HG03442 (cell line): ENCODE measurements around the gene FALEC.
"Not testable (repeated sequence)": the region's sequence is repeated elsewhere in the genome, so short reads cannot be mapped to it uniquely, and the experiment has no call there.

Experiments
- ATAC-seq: cut with Tn5 transposase; IDR thresholded peaks from one replicate; pipeline ENCODE4 v1.9.1; 2021; ENCODE audit warnings: mild to moderate bottlenecking, moderate library complexity; ENCODE audit not compliant: unreplicated experiment

Gene FALEC

DNA sequence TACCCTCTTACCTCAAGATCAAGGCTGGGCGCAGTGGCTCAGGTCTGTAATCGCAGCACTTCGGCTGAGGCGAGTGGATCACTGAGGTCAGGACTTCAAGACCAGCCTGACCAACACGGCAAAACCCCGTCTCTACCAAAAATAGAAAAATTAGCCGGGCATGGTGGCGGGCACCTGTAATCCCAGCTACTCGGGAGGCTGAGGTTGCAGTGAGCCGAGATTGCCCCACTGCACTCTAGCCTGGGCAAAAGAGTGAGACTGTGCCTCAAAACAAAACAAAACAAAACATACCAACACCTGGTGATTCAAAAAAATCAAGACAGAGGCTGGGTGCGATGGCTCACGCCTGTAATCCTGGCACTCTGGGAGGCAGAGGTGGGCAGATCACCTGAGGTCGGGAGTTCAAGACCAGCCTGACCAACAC is 58.1 kb downstream of the FALEC start:
- ATAC-seq = not testable (repeated sequence)

DNA sequence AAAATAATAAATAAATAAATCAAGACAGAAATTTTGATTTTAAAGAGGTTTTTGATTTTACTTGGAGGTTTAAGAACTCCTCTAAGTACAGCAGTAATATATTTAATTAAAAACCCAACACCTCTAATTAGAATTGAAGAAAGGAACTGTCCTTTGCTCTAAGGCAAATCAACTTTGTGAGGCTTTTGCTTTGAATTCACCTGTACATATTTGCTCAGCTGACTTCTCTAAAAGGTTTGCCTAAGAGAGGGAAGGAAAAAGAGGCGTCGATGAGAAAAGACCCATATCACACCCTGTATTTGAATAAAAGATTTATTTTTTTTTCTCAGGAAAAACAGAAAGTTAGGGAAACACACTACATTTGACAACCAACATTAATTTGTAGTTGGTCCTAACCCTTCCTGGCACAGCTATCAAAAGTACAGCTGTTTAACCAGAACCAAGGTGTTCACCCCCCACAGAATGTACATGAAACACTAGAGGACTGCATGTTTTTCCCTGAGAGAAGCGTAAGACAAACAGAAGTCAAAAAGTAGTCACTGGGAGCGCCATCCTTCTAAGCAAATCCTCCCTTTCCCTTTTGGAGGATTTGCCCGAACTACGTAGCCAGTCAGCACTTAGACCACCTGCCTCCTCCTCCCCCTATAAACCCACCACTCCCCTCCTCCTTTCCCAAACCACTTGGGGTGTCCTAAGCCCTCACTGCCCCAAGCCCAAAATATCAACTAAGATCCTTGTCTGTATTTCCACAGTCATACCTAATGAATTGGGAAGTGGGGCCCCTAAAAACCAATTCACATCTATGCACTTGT is 58.9 kb downstream of the FALEC start:
- no peak for ATAC-seq

DNA sequence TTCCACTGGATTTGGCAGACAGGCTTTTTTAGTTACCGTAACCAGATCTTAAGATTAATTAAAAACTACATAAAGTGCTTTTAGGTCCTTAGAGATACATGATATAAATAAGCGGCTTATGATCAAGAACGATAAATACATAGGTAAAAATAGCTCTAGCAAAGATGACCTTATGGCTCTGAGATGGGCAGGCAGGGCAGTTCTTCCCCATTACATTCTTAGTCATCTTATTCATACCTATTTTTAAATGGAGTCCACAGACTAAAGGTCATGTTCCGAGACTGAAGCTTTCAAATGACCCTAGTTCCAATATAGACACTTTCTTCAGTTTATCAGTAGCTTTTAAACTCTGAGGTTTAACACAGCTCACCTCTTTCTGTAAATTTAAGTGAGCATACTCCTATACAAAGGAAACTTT is 59.5 kb downstream of the FALEC start:
- no peak for ATAC-seq

DNA sequence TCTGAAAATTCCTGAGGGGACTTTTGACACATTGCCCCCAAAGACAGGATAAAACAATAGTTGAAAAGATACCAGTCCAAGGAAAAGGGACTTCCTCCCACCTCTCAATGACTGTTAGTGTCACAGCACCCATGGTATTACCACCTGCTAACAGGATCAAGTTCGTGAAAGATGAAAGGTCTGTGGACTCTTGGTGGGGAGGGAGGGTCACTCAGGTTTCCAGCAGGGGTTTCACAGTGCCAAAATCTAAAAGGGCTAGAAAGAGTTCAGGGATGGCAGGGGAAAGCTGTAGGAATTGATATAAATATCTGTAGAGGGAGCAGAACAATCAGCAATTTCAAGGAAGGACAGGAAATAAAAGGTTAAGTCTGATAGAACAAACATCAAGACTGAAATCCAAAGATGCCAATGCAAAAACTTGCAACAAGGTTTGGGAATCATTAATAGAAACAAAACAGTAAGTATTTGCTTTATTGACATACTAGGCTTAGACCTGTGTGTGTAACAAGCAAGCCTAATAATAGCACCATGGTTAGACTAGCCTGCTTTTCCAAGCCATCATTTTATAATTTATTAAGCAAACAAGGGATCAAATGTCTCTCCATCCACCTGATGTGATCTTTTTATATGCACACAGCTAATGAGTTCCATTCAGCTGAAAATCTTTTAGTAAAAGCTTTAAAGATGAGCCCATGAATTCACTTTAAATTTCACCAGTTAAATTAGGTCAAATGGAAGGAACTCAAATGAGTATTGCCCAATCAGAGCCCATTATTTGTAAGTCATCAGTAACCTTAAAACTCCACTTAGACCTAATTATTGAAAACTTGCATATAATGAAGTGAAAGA is 60.2 kb downstream of the FALEC start:
- no peak for ATAC-seq

DNA sequence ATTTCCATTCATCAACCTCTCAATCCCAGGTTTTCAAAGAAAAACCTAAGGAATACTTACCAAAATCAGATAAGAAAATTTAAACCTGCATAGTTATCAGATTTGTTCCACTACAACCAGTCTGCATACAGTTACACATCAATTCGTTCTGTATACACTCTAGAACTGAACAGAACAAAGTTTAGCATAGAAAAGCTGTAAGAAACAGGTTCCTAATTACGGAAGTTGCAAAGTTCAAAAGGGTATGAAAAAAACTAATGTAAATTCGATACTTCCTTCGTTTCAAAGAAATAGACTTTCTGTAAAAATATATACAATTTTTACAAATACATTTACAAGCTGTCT is 60.8 kb downstream of the FALEC start:
- ATAC-seq = no peak

DNA sequence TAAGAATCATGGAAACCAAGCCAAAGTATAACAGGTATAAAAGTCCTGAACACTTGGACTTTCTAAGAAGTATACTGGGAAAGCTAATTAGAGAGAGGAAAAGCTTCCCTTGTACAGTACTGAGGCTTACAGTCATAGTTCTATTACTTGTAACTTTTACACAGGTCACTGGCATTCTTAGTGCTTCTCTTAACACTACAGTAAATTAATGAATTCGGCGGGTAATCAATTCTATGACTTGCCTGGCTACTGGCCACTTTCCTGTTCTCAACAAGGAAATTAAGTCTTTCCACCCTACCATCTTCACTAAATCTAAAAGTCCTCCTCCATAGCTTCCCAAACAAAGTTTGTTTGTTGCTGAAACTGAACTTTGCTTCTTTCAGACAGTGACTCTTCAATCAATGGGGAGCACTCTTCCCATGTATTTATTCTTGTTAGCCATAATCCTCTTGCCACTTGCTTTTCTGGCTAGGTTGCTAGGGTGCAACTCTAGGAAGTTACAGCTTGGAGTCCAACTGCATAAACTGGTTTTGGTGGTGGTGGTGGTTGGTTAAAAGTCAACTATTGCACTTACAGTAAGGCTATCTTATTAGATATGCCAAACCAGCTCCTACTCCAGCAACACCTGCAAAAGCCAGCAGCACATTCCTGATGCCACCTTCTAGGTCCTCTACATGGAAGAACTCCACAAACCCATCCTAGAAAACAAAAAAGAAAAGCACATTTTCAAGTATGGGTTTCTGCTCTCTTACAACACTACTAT is 61.4 kb downstream of the FALEC start:
- ATAC-seq = no peak

DNA sequence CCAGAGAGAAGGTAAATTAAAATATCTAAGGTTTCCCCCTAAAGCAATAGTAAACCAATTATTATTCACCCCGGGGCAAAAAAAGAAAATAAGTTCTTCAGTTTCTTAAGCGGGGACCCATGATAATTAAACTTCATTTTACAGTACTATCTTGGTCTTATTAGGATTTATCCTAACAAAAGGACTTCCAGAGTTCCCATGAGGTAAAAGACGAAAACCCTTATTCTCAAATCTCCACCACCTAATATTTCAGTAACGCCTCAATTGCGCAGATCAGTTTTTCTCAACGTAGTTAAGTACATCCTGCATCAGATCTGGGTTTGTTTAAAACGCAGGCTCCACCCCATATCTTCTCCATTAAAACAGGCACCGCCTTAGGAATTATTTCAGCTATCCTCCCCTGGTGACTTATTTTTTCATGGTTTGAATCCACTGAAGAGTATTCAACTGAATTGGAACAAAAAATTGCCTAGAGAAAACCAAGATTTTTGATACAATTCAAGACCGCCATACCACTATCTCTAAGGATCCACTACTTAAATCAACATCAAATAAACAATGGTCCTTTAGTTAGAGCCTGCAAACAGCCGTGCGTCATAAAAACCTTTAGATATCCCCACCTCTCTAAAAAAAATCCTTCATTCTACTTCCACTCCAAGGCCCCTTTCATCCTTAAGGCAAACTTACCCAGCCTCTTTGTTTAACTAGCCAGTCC is 62.2 kb downstream of the FALEC start:
- no peak for ATAC-seq

DNA sequence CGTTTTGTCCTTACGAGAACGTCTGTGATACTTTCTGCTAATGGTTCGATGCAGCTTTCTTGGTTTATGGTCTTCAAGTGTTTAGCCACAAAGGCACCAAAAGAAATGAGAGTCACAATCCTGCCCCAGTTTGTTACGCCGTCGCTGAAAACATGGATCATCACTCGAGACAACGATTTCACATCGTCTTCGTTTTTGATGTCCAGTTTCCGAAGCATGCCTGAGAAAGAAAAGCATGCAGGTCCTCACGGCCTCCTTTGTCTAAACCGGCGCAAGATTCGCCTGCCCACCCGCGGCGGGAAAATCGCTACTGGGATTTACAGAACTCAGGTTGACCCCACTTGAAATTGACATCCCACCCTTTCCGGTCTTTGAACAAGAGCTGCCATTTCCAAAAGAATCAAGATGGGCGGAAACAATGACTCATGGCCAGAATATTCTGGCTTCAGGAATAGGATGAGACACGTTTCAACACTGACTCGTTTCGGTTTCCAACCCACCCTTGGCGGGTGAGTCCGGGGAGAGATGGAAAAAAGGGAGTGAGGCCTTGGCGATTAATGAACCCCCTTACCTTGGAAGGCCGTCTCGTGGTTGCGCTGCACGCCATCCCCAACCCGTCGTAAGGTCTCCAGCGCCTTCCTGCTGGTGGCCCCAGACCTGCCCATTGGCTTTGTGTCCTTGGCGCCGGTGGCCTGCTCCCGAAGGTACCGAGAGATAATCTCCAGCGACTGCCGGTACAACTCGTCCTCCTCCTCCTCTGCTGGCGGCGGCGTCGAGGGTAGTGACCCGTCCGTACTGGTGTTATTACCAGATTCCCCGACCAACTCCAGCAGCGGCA is 62.9 kb downstream of the FALEC start:
- no peak for ATAC-seq

DNA sequence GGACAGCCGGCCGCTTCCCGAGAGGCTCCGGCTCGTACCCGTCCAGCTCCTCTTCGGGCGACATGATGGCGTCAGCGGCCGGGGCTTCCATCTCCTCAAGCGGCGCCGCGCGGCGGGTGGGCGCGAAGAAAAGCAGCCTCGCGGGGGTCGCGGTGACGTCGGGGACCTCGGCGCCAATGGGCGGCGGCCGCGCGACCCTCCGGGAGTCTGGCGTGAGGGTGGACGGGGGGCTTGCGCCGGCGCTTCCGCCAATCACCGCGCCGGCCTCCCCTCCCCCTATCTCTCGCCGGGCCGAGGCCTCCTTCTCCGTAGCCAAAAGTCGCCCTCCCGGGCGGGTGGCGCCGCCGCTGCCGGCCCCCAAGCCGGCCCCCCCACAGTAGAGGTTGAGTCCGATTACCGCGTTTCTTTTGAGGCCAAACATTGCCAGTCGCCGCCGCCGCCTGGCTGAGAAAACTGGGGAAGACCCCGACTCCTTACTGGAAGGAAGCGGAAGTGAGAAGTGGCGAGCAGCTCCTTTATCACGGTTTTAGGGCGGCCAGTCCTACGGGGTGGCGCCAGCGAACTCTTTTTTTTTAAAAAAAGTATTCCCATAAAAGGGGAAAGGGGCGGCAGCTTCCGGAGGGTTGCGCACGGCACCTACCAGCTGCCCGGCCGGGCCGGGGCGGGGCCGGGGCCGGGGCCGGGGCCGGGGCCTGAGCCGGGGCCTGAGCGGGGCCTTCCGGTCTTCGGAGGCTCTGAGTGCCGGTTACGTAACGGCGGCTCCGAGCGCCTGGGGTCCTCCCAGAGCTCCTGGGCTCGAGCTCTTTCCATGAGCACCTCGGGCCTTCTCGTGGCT is 63.8 kb downstream of the FALEC start, which contains the start of gene MCL1:
Gene MCL1, minus strand, starts transcription at position 501 of the 835 bp plus-strand sequence. Its CDS starts 80 bp downstream, at position 421.
- ATAC-seq = peak; percentile 87

DNA sequence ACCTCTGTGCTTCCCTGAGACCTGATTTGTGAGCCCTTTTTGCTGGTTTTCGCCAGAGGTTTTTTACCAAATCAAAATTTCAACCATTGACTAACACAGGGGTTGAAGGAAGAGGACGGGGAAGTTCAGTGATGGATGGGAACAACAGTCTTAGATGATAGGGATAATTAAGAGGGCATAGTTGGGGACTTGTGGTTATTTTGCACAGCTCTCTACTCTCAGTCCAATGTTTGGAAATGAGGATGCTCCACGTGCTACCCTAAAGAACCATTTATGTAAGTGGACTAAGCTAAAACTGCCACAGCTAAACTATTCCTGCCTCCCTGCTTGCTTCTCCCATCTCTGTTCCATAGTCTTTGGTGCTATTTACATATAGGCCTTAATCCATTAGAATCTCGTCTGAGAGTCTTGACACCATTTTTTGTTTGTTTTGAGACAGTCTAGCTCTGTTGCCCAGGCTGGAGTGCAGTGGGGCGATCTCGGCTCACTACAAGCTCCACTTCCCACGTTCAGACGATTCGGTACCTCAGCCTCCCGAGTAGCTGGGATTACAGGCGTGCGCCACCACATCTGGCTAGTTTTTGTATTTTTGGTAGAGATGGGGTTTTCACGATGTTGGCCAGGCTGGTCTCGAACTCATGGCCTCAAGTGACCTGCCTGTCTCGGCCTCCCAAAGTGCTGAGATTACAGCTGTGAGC is 64.5 kb downstream of the FALEC start:
- ATAC-seq = no peak

DNA sequence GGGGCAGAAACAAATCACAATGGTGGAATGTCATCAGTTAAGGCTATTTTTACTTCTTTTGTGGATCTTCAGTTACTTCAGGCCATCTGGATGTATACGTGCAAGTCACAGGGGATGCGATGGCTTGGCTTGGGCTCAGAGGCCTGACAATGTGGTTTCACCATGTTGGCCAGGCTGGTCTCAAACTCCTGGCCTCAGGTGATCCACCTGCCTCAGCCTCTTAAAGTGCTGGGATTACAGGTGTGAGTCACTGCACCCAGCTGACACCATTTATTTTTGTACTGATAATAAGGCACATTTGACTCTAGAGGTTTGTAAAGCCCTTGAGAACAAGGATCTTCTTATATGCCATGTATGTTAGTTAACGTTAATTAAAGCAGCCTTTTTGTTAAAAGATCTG is 65.4 kb downstream of the FALEC start:
- not testable (repeated sequence) for ATAC-seq

DNA sequence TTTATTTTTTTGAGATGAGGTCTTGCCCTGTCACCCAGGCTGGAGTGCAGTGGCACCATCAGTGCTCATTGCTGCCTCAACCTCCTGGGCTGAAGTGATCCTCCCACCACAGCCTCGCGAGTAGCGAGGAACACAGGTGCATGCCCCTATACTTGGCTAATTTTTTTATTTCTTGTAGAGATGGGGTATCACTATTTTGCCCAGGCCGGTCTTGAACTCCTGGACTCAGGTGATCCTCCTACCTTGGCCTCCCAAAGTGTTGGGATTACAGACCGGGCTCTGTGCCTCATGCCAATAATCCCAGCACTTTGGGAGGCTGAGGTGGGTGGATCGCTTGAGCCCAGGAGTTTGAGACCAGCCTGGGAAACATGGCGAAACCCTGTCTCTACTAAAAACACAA is 65.9 kb downstream of the FALEC start:
- ATAC-seq = not testable (repeated sequence)

DNA sequence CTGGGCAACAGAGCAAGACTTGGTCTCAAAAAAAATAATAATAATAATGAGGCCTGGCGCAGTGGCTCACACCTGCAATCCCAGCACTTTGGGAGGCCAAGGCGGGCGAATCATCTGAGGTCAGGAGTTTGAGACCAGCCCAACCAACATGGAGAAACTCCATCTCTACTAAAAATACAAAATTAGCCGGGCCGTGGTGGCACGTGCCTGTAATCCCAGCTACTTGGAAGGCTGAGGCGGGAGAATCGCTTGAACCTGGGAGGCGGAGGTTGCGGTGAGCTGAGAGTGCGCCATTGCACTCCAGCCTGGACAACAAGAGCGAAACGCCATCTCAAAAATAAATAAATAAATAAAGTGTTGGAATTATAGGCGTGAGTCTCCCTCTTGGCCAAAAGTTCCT is 66.4 kb downstream of the FALEC start:
- not testable (repeated sequence) for ATAC-seq

DNA sequence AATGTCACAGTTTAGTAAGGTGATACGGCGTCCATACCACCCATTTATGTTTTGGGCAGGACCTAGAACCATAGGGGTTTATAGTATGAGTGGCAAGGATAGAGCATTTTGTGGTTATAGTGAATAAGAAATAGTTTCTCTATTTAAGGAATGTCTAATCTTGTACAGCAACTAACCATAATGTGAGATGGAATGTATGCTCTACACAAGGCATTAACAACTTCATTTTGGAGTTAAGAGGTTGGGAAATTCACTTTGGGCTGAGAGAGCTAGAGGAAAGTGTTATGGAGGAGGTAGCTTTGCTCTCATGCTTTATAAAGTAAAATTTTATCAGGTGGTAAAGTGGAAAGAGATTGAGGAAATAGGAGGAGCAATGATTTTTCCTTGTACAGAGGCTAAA is 66.8 kb downstream of the FALEC start:
- no peak for ATAC-seq
